Osteocyte (in vitro differentiated cells): Measurements from ENCODE around the gene TCAIM. TPM values are rescaled to one million over a fixed set of nuclear protein-coding genes. Genes with fewer than 3 reads are reported as not detected.

Experiments used
- DNase-seq: peaks from one replicate; pipeline ENCODE4 v3.0.0; 2021; ENCODE audit warnings: mixed read lengths; ENCODE audit not compliant: unreplicated experiment; ENCODE audit errors: extremely low spot score
- H3K27ac Mint-ChIP-seq: one replicate; pipeline ENCODE4 v1.8.0; 2021; ENCODE audit warnings: mild to moderate bottlenecking, mixed read lengths; ENCODE audit not compliant: unreplicated experiment
- H3K27me3 Mint-ChIP-seq: one replicate; pipeline ENCODE4 v1.8.0; 2021; ENCODE audit warnings: mixed read lengths; ENCODE audit not compliant: unreplicated experiment
- H3K36me3 Mint-ChIP-seq: one replicate; pipeline ENCODE4 v1.8.0; 2021; ENCODE audit warnings: mixed read lengths; ENCODE audit not compliant: unreplicated experiment
- H3K4me1 Mint-ChIP-seq: one replicate; pipeline ENCODE4 v1.8.0; 2021; ENCODE audit warnings: mixed read lengths; ENCODE audit not compliant: unreplicated experiment
- H3K4me3 Mint-ChIP-seq: one replicate; pipeline ENCODE4 v1.8.0; 2021; ENCODE audit warnings: mild to moderate bottlenecking, moderate library complexity, mixed read lengths; ENCODE audit not compliant: unreplicated experiment
- H3K9me3 Mint-ChIP-seq: one replicate; pipeline ENCODE4 v1.8.0; 2021; ENCODE audit warnings: mixed read lengths; ENCODE audit not compliant: unreplicated experiment
- total RNA-seq: library from RNA; stranded (reverse); gene quantifications from 2 replicates; pipeline ENCODE4 v1.2.1, GENCODE V29; 2021
- TF ChIP-seq, protein P1 (sequence below): fragments of 200-600 bp; sonication (generic); IDR thresholded peaks from 2 replicates; pipeline ENCODE4 v1.5.0; 2021; ENCODE audit warnings: antibody characterized with exemption, mild to moderate bottlenecking, moderate library complexity

TCAIM gene
- total RNA-seq, 1 donor from 2014 or later = 30.2 TPM

DNA sequence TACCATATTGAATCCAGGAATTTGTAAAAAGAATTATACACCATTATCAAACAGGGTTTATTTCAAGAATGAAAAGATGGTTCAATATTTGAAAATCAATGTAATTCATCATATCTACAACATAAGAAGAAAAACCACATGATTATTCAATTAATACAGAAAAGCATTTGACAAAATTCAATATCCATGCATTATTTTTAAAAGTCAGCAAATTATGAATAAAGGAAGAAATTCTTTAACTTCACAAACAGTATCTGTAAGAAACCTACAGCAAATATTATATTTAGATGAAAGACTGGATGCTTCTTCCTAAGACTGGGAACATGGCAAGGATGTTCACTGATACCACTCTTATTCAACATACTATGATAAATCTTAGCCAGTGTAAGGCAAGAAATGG, 41.3 kb upstream of the TCAIM start:
- Mint-ChIP-seq H3K9me3 (no peaks in the 10 kb centered on the region), H3K27ac (no peak overlapping the region), H3K36me3 (no peaks in the 10 kb centered on the region), H3K27me3 (peaks cover 49% of the 10 kb centered on the region), H3K4me3 (no peak overlapping the region), H3K4me1 (no peaks in the 10 kb centered on the region)
- DNase-seq = no peak
- TF ChIP-seq, protein P1, sequence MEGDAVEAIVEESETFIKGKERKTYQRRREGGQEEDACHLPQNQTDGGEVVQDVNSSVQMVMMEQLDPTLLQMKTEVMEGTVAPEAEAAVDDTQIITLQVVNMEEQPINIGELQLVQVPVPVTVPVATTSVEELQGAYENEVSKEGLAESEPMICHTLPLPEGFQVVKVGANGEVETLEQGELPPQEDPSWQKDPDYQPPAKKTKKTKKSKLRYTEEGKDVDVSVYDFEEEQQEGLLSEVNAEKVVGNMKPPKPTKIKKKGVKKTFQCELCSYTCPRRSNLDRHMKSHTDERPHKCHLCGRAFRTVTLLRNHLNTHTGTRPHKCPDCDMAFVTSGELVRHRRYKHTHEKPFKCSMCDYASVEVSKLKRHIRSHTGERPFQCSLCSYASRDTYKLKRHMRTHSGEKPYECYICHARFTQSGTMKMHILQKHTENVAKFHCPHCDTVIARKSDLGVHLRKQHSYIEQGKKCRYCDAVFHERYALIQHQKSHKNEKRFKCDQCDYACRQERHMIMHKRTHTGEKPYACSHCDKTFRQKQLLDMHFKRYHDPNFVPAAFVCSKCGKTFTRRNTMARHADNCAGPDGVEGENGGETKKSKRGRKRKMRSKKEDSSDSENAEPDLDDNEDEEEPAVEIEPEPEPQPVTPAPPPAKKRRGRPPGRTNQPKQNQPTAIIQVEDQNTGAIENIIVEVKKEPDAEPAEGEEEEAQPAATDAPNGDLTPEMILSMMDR = no peak

DNA sequence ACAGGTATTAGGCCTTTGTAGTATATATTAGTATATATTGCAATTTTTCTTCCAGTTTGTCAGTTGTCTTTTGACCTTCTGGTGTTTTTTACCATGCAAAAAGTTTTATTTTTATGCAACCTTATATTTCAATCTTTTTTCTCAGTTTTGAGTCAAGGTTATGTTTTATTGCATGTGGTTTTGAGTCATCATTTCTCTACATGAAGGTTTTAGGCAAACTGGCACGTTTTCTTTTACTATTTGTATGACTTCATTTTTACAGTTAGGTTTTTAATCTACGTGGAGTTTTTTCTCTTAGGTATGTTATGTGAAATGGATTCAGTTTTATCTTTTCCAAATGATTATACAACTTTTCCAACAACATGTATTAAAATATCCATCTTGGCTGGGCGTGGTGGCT, 36.8 kb upstream of the TCAIM start:
- H3K9me3 Mint-ChIP-seq = no peaks in the 10 kb centered on the region
- H3K36me3 Mint-ChIP-seq = no peaks in the 10 kb centered on the region
- peaks cover 48% of the 10 kb centered on the region for H3K27me3 Mint-ChIP-seq
- DNase-seq = no peak
- H3K4me3 Mint-ChIP-seq = no peak overlapping the region
- no peaks in the 10 kb centered on the region for H3K4me1 Mint-ChIP-seq
- no peak overlapping the region for H3K27ac Mint-ChIP-seq
- TF ChIP-seq, protein P1 = no peak

DNA sequence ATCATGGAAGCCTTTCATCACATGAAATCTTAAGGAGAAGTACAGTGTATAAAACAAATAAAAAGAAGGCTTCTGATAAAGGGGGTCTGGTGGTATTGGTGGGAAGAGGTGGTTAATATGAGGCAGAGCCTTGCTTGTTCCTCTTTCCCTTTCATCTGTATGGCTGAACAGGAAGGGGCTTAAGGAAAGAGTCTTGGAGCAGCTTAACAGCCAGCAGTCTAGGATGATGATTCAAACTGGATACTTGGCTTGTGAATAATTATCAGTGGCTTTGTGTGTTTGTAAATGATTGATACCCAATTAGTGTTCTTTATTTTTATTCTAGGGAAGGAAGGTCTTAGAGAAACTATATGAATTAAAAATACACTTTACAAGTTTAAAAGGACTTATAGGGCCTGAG, 29.1 kb upstream of the TCAIM start:
- H3K9me3 Mint-ChIP-seq = no peaks in the 10 kb centered on the region
- no peak for DNase-seq
- H3K27ac Mint-ChIP-seq = no peak overlapping the region
- H3K27me3 Mint-ChIP-seq = peaks cover 46% of the 10 kb centered on the region
- H3K4me3 Mint-ChIP-seq = no peak overlapping the region
- no peaks in the 10 kb centered on the region for H3K36me3 Mint-ChIP-seq
- TF ChIP-seq, protein P1 = no peak
- no peaks in the 10 kb centered on the region for H3K4me1 Mint-ChIP-seq

DNA sequence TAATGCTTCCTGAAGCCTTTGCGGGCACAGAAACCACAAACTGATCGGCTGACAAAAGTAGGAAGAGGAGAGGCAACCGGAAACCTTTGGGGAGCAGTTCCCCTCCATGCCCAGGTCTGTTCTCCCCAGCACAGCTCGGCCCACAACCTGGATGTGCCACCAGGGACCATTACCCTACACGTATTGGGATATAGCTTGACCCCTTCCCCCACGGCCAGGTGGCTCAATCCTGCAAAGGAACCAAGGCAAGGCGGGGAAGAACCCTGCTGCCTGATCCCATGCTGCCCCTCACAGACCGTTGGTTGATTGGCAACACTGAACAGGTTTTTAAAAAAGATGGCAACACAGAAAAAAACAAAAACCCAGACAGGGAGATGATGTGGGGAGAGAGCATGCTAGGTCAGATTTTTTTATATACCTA, 19.7 kb upstream of the TCAIM start:
- TF ChIP-seq, protein P1 = no peak
- DNase-seq = no peak
- H3K4me1 Mint-ChIP-seq = no peaks in the 10 kb centered on the region
- H3K27me3 Mint-ChIP-seq = peaks cover 49% of the 10 kb centered on the region
- no peaks in the 10 kb centered on the region for H3K9me3 Mint-ChIP-seq
- no peaks in the 10 kb centered on the region for H3K36me3 Mint-ChIP-seq
- no peak overlapping the region for H3K4me3 Mint-ChIP-seq
- H3K27ac Mint-ChIP-seq = no peak overlapping the region

DNA sequence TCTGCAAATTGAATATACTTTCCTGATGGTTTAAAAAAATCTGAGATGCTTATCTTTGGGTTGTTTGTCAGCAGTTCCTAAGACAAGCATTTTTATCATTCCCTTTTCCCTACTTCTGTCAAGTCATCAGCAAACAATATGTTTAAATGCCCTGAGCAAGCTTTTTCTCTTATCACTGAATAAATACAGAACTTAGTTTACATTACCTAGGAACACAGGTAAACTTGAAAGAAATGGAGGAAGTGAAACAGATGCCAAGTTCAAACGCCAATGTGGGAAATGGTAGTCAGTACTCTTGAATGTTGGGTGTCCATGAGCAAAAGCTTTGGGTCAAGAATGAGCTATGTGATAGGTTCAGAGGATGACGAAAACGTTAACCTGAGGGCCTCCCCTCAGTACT, 17.2 kb upstream of the TCAIM start:
- TF ChIP-seq, protein P1 = no peak
- Mint-ChIP-seq H3K9me3 (peaks cover 2% of the 10 kb centered on the region), H3K27me3 (peaks cover 49% of the 10 kb centered on the region), H3K4me3 (no peak overlapping the region), H3K27ac (no peak overlapping the region), H3K4me1 (no peaks in the 10 kb centered on the region), H3K36me3 (no peaks in the 10 kb centered on the region)
- no peak for DNase-seq
